ENCODE data around the gene COPG2.

GRCh38 chr7:130654850-130655249 lies 13.7 kb downstream of the COPG2 start:
- TF ChIP-seq CTCF (IDR thresholded peaks at IDR 0.05; ENCODE audit: low read length) (no peak), EZH2 (IDR thresholded peaks at IDR 0.05; ENCODE audit: borderline replicate concordance, low read length) (no peak)

Measured in OCI-LY1 (cell line).